ENCODE data around the gene ADCY9.
"Not testable (repeated sequence)": the region's sequence is repeated elsewhere in the genome, so short reads cannot be mapped to it uniquely, and the experiment has no call there.

ADCY9 gene

DNA sequence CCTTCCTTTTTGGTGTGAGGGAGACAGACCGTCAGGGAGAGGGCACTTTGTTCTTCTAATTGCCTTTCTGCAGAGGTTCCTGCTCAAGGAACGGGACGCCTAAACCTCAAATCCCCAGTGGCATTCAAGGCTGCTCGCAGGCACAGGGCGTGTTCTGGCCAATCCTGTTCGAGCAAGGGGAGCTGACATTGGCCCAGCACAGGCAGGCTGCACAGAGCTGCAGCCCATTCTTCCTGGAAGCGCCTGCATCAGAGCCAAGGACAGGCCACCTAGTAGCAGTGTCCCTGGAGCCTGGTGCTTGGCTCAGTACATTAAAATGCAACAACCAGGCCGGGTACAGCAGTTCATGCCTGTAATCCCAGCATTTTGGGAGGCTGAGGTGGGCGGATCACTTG is 163.5 kb downstream of the ADCY9 start:
- TF ChIP-seq, protein P1, sequence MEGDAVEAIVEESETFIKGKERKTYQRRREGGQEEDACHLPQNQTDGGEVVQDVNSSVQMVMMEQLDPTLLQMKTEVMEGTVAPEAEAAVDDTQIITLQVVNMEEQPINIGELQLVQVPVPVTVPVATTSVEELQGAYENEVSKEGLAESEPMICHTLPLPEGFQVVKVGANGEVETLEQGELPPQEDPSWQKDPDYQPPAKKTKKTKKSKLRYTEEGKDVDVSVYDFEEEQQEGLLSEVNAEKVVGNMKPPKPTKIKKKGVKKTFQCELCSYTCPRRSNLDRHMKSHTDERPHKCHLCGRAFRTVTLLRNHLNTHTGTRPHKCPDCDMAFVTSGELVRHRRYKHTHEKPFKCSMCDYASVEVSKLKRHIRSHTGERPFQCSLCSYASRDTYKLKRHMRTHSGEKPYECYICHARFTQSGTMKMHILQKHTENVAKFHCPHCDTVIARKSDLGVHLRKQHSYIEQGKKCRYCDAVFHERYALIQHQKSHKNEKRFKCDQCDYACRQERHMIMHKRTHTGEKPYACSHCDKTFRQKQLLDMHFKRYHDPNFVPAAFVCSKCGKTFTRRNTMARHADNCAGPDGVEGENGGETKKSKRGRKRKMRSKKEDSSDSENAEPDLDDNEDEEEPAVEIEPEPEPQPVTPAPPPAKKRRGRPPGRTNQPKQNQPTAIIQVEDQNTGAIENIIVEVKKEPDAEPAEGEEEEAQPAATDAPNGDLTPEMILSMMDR (IDR thresholded peaks at IDR 0.05; ENCODE audit: extremely low read depth, missing control alignments) = no peak
- no peak for DNase-seq (ENCODE audit: low spot score)

DNA sequence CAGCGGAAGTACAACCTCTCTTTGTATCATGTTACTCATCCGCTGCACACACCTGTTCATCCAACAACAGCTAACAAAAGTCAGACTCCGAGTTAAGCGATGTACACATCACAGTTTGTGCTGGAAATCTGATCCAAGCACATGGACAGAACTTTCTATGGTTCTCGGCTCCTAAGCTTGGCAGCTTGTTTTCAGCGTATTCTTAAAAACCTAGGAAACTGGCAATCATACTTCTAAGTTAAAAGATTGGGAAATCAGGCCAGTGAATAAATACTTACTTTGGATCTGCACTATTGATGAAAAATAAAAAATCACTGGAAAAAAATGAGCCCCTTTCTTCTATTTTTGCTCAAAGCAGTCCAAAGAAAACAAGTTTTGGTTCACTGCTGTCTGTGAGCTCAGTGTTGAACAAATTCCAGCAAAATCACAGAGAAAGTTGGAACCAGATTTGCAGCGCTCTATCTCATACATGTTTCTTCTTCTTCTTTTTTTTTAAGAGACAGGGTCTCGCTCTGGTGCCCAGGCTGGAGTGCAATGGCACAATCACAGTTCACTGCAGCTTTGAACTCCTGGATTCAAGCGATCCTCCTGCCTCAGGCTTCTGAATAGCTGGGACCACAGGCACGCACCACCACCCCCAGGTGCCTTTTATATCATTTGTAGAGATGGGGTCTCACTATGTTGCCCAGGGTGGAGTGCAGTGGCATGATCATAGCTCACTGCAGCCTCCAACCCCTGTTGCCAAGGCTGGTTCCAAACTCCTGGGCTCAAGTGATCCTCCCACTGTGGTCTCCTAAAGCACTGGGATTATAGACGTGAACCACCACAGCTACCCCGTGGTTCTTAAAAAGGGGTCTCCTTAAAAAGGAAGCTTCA is 164.1 kb downstream of the ADCY9 start:
- TF ChIP-seq, protein P1 (IDR thresholded peaks at IDR 0.05; ENCODE audit: extremely low read depth, missing control alignments) = no peak
- no peak for DNase-seq (ENCODE audit: low spot score)

DNA sequence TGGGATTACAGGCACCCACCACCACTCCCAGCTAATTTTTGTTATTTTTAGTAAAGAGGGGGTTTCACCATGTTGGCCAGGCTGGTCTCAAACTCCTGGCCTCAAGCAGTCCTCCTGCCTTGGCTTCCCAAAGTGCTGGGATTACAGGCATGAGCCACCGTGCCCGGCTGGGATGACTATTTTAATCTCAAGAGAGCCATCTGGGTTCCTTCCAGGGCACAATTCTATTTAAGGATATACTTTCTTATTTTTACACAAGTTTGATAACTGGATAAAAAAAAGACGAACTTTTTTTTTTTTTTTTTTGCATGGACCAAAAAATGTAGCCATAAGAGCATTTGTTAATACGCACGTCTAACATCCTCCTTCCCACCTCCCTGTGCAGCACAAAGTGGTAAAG is 164.9 kb downstream of the ADCY9 start:
- not testable (repeated sequence) for DNase-seq (ENCODE audit: low spot score)

DNA sequence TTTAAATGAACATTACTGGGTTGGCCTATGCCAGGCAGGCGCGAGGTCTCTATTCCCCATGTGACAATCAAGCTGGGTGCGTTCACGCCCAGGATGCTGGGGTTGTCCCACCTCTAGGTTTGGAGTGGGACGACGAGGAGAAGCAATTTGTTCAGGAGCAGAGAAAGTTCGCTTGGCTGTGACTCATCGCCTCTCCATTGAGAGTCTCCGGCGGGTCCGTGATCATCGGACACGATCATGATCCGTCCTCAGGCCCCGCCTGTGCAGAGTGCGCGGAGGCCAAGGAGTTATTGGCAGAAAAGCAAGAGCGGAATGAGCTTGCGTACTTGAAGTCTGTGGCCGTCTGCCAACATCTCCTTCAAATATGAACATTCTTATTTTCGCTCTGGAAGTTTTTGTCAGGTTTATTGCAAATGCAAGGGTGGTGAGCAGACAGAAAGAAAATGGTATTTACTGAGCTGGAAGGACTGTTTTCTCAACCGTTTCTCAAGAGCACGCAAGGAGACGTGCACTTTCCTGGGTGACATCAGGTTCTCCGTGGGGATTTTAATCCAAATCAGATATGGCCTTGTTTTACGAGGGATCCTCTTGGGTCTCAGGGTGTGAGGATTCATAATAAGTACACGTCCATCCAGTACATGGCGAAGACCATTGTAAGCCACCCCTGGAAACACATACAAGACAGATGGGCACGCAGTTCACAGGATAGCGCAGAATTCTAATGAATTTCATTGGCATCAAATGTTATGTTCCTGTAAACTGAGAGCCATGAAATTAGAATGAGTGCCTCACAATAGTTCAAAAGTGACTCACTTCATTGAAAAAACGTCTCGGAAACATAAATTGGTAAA is 165.7 kb downstream of the ADCY9 start:
- TF ChIP-seq, protein P1 (IDR thresholded peaks at IDR 0.05; ENCODE audit: extremely low read depth, missing control alignments) = no peak
- DNase-seq (ENCODE audit: low spot score) = no peak

DNA sequence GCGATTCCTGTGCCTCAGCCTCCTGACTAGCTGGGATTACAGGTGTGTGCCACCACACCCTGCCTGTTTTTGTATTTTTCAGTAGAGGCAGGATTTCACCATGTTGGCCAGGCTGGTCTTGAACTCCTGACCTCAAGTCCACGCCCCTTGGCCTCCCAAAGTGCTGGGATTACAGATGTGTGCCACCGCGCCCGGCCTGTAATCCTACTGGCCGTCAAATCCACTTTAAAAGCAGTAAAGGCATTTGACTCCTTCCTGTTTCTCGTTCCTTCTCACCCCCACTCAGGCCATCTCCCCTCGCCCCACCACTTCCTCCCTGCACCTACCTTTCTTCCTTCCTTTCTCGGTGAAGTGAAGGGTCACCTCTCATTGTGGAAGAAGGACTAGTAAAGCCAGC is 166.3 kb downstream of the ADCY9 start:
- no peak for DNase-seq (ENCODE audit: low spot score)
- TF ChIP-seq, protein P1 (IDR thresholded peaks at IDR 0.05; ENCODE audit: extremely low read depth, missing control alignments) = no peak

DNA sequence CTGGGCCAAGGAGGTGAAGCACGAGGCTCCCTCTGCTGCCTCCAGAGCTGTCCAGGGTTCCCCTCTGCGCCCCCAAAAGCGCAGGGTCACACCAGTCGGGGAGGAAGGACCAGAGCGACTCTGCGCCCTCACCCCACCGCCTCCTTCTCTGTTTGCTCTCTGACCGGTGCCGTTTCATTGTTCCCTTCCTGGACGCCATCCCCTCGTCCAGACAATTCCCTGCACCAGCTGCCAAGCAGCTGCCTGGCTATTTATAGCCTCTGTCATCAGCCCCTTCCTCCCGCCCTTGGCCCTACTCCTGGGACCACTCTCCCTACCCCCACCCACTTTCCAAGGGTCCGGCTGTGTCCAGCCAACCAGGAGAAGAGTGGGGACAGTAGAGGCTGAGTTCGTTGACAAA is 167.0 kb downstream of the ADCY9 start:
- no peak for DNase-seq (ENCODE audit: low spot score)
- TF ChIP-seq, protein P1 (IDR thresholded peaks at IDR 0.05; ENCODE audit: extremely low read depth, missing control alignments) = no peak

DNA sequence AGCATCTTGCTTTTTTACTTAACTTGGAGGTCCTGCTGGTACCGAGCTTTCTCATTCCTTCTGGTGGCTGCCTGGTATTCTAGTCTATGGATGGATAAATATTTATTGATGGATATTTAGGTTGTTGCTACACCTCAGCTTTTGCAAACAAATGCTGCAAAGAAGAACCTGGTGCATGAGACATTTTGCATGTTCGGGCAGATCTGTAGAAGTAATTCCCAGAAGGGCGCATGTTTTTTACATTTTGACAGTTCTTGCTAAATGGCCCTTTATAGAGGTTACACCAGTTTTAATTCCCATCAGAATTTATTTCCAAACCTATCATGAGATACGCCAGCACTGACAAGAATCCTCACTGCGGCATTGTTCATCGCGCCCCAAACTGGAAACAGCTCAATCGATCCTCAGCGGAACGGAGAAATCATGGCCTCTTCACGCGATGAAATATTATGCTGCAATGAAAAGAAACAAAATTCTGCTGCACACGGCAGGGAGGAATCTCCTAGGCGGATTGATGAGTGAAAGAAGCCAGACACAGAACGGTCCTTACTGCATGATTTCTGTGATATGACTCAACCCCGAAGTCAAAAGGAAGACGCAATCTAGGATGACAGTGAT is 167.8 kb downstream of the ADCY9 start:
- TF ChIP-seq, protein P1 (IDR thresholded peaks at IDR 0.05; ENCODE audit: extremely low read depth, missing control alignments) = no peak
- DNase-seq (ENCODE audit: low spot score) = no peak
